HG02678 (cell line): ENCODE results near the gene PRDM2.

Experiments used
- ATAC-seq: cut with Tn5 transposase; IDR thresholded peaks from one replicate; pipeline ENCODE4 v1.9.1; 2021; ENCODE audit warnings: mild to moderate bottlenecking, moderate library complexity; ENCODE audit not compliant: unreplicated experiment

The PRDM2 gene

GRCh38 chr1:13830616-13831280 is 130.8 kb downstream of the PRDM2 start:
- no peak for ATAC-seq

DNA sequence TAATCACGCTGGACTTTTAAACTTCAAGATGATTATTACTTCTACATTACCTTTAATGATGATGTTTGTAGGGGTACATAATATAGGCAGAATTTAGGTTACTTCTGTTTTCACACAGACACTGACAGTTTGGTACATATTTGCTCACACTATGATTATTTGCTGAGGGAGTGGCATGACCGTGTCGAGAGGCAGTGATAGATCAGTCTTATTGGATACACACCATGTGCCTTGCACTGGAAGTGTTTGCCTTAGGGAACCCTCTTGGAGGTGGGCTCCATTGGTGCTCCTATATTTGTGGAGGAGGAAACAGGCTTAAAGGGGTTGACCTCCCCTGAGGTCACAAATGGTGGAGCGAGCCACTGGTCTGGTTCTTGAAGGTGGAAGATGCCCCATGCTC is 132.1 kb downstream of the PRDM2 start:
- no peak for ATAC-seq

DNA sequence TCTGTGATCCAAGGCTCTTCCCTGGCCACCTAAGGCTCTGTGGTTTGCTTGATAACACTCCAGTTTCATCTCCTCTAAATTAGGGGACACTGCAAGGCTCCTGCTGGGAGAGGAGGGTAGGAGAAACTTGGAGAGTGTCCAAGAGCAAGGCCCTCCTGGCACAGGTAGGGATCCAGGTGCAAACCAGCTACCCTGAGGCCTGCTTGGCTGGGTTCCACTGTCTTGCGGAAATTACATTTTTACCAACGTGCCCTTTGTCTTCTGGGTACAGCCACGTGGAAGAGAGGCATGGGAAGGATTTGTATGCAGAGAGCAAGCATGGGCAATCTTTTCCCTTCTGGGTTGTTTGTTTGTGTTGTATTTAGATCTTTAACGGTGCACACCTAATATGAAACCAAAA is 132.5 kb downstream of the PRDM2 start:
- no peak for ATAC-seq

- no peak for ATAC-seq
These were observed 136.1 kb downstream of the PRDM2 start for GRCh38 chr1:13836136-13836535.

DNA sequence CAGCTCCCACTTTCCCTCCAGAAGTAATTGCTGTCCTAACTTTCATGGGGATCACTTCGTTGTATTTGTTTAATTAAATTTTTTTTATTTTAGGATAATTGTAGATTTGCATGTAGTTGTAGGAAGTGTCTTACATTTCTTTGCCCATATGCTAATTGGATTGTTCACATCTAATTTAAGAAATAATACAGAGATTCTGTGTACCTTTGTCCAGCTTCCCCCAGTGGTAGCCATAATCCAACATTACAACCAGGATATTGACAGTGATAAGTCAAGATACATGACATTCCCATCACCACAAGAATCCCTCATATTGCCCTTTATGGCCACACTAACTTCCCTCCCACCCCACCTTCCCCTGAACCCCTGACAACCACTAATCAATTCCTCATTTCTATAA is 136.6 kb downstream of the PRDM2 start:
- ATAC-seq: no peak

DNA sequence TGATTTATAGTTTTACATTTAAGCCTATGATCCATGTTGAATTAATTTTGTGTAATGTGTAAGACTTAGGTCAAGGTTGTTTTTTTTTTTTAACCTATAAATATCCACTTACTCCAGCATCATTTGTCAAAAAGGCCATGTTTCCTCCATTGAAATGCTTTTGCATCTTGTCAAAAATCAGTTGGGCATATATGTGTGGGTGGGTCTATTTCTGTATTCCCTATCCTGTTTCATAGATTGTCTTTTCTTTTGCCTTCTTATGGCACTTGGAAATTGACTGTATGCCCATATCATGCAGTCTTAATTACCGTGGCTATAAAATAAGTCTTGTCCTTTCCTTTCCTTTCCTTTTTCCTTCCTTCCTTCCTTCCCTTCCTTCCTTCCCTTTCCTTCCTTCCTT is 138.2 kb downstream of the PRDM2 start:
- ATAC-seq: no peak

- no peak for ATAC-seq
These were observed 142.5 kb downstream of the PRDM2 start for GRCh38 chr1:13842497-13842896.

DNA sequence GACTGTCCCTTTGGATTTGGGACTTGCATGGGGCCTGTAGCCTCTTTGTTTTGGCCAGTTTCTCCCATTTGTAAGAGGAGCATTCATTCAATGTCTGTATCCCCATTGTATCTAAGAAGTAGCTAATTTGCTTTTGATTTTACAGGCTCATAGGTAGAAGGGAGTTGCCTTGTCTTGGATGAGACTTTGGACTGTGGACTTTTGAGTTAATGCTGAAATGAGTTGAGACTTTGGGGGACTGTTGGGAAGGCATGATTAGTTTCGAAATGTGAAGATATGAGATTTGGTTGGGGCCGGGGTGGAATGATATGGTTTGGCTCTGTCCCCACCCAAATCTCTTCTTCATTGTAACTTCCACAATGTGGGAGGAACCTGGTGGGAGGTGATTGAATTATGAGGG is 151.7 kb downstream of the PRDM2 start:
- no peak for ATAC-seq

DNA sequence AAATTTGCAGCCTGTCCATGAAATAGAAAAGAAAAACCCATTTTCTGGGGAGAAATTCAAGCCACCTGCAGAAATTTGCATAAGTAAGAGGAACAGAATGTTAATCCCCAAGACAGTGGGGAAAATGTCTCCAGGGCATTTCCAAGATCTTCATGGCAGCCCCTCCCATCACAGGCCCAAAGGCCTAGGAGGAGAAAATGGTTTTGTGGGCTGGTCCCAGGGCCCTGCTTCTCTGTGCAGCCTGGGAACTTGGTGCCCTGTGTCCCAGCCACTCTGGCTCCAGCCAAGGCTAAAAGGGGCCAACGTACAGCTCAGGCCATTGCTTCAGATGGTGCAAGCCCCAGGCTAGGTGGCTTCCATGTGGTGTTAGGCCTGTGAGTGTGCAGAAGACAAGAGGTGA is 155.6 kb downstream of the PRDM2 start:
- no peak for ATAC-seq

DNA sequence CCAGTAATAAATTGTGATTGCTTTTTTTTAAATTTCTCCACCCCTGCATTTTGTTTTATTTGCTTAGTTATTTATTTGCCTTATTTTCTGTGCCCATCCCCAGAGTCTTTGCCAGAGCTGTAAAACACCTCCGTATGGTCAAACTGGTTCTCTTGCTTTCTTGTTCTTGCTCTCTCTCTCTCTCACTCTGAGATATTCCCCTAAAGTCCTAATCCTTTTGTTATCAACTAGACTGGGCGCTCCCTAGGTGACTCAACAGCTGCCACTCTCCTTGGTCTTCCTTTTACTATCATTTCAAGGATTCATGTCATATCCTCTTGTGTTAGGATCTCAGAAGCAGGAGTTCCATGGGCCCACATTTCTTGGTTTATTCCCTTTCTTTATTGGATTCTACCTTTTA is 160.0 kb downstream of the PRDM2 start:
- ATAC-seq: no peak

DNA sequence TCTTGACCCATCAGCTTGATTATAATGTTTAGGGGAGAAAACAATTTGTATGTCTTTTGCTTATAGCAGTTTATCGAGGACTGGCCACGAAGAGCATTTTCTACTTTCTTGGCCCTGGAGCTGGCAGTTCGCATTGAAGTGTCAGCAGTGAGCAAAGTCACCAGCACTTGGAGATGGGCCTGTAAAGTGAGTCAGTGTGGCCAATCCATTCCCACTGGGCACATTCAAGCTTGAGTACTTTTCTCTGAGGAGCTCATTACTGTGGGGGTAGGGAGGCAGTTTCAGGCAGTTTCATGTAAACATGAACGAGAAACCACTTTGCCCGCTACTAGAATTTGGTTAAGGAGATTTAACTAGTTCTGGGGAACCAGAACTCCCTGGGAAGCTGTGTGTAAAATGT is 164.8 kb downstream of the PRDM2 start:
- no peak for ATAC-seq

GRCh38 chr1:13865851-13866250 is 165.9 kb downstream of the PRDM2 start:
- no peak for ATAC-seq

- ATAC-seq: no peak
These were observed 167.6 kb downstream of the PRDM2 start for GRCh38 chr1:13867603-13868002.

GRCh38 chr1:13869172-13869797 is 169.3 kb downstream of the PRDM2 start:
- ATAC-seq: no peak

DNA sequence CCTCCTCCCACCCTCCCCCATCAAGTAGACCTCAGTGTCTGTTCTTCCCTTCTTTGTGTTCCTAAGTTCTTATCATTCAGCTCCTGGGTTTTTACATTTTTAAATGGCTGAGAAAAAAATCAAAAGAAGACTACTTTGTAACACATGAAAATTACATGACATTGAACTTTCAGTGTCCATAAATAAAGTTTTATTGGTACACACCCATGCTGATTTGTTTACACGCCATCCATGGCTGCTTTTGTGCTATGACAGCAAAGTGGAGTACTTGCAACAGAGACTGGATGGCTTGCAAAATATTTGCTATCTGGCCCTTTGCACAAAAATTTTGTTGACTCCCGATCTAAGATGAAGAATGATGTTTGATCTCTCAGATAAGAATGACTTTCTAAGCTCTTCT is 171.4 kb downstream of the PRDM2 start:
- ATAC-seq: no peak

- no peak for ATAC-seq
These were observed 171.9 kb downstream of the PRDM2 start for GRCh38 chr1:13871886-13872285.

DNA sequence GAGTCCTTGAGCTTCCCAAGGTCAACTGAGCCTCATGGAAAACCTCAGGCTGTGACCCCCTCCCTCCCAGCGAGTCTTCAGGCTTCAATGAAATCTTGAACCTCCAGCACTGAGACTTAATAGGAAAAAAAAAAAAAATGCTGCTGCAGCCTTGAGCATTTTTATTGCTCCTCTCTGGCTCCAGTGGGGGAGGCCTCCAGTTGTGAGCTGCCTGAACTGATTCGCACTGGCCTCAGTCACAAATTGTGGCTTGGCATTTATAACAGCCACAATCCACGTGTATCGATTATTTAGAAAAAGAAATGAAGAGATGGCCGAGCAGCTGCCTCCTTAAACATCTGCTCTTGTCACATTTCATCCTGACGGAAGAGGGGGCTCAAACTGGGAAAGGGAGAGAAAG is 173.0 kb downstream of the PRDM2 start:
- ATAC-seq: no peak
